Measurements from ENCODE around the gene KCNH3.
"Not testable (repeated sequence)": the region's sequence is repeated elsewhere in the genome, so short reads cannot be mapped to it uniquely, and the experiment has no call there.

Gene KCNH3

DNA sequence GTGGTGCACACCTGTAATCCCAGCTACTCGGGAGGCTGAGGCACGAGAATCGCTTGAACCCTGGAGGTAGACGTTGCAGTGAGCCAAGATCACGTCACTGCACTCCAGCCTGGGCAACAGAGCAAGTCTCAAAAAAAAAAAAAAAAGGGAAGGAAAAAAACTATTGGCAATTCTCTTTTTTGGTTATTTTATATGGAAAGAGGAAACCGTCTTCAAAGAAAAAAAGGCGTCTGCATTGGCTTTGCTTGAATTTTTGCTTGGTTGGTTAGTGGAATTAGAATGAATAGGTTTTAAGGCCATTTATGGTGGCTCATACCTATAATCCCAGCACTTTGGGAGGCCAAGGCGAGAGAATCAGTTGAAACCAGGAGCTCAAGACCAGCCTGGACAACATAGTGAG is 29.1 kb upstream of the KCNH3 start:
- peaks cover 10% of the 10 kb centered on the region for H3K36me3 ChIP-seq (ENCODE audit: insufficient read depth, low read length)
- H3K9ac ChIP-seq (ENCODE audit: low read depth, low read length); H3K9me3 ChIP-seq (ENCODE audit: insufficient read depth, low read depth, low read length); H3K4me1 ChIP-seq (ENCODE audit: insufficient read depth, low read length); H3K27me3 ChIP-seq (ENCODE audit: insufficient read depth, low read length); H3K4me3 ChIP-seq (ENCODE audit: low read length); H3K27ac ChIP-seq (ENCODE audit: low read depth, low read length): not testable (repeated sequence)
- 95% methylated on average over 8 of the region's 8 CpGs for WGBS

DNA sequence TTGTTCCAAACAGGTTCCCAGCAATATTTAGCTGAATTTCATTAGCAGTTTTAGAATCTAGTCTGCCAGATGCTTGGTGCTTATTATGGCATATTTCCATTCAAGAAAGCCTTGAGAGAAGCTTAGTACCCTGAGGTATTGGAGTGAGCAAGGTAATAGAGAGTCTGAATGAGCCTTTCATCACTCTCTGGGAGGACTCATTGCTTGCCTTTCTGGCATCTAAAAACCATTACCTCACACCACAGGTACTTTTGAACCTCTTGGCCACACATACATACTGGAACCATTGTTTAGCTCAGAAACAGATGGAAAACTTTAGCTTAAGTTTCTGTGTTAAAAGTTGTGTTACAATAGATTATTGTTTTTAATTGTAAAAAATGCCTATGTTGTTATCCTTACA is 27.4 kb upstream of the KCNH3 start:
- Histone ChIP-seq H3K9me3 (ENCODE audit: insufficient read depth, low read depth, low read length) (no peaks in the 10 kb centered on the region), H3K4me3 (ENCODE audit: low read length) (no peak overlapping the region), H3K9ac (ENCODE audit: low read depth, low read length) (no peak overlapping the region), H3K27ac (ENCODE audit: low read depth, low read length) (no peak overlapping the region), H3K36me3 (ENCODE audit: insufficient read depth, low read length) (peaks cover 8% of the 10 kb centered on the region), H3K4me1 (ENCODE audit: insufficient read depth, low read length) (no peaks in the 10 kb centered on the region), H3K27me3 (ENCODE audit: insufficient read depth, low read length) (no peaks in the 10 kb centered on the region)

DNA sequence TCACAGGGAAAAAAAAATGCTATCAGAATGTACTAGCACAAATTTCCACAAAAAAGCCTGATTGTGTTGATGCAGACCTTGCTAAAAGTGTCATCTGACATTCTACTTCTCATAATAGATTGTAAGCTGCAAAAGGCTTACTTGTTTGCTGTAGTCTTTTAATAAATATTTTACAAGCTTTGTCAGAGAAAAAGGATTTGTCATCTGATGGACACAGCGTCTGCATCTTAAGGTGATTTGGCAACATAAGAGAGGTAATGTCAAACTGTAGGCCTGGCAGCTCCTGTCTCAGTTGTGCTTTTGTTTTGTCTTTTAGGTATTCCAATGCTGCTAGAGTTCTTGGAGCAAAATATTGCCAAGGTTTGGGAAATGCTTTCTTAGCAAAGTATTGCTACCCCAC is 26.3 kb upstream of the KCNH3 start:
- WGBS = 90% methylated on average over 1 of the region's 1 CpG
- Histone ChIP-seq H3K27me3 (ENCODE audit: insufficient read depth, low read length) (no peaks in the 10 kb centered on the region), H3K4me1 (ENCODE audit: insufficient read depth, low read length) (no peaks in the 10 kb centered on the region), H3K4me3 (ENCODE audit: low read length) (no peak overlapping the region), H3K36me3 (ENCODE audit: insufficient read depth, low read length) (peaks cover 9% of the 10 kb centered on the region), H3K9me3 (ENCODE audit: insufficient read depth, low read depth, low read length) (no peaks in the 10 kb centered on the region), H3K27ac (ENCODE audit: low read depth, low read length) (no peak overlapping the region), H3K9ac (ENCODE audit: low read depth, low read length) (no peak overlapping the region)

DNA sequence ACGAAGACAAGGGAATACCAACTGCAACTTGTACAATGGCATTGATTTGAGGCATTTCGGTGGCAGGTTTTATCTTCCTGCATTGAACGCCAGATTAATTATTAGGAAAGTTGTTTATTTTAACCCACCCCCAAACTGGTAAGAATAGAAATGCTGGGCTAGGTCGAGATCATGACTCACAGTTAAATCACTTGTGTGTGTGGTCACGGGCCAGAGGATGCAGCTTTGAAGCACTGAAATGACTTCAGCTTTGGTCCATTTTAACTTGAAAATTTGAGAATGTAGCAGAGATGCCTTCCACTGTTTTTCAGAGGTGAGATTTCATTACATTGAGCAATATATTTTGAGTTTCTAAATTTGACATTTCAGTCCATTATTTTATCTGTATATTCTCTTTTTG is 23.6 kb upstream of the KCNH3 start:
- WGBS = 88% methylated on average over 5 of the region's 5 CpGs
- H3K4me3 ChIP-seq (ENCODE audit: low read length) = no peak overlapping the region

DNA sequence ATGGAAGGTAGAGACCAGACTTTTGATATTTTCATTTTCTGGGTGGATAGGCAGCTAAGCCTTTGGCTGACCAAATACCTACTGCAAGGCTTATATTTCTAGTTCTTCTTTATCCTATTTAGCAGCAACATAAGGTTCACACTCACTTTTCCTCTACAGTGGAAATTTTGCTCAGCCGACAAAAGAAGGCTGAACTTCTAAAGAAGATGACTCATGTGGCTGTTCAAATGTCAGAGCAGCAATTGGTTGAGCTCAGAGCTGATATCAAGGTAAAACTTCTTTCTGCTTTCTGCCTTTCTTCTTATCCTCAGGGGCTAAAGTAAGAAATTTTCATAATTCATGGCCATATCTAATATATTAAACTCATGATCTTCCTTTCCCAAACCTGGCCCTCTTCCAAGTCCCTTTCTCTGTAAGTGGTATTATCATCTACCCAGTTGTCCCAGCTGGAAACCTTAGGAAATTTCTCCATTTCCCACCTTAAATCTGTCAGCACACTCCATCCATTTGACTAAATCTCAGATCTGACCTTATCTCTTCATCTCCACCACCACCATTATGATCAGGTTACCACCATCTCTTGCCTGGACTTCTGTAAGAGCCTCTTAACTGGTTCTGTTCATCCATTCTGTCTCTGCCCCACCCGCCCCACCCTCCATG is 19.8 kb upstream of the KCNH3 start:
- Histone ChIP-seq H3K9ac (ENCODE audit: low read depth, low read length) (no peak overlapping the region), H3K9me3 (ENCODE audit: insufficient read depth, low read depth, low read length) (no peaks in the 10 kb centered on the region), H3K4me1 (ENCODE audit: insufficient read depth, low read length) (no peaks in the 10 kb centered on the region), H3K27ac (ENCODE audit: low read depth, low read length) (no peak overlapping the region), H3K27me3 (ENCODE audit: insufficient read depth, low read length) (no peaks in the 10 kb centered on the region), H3K36me3 (ENCODE audit: insufficient read depth, low read length) (peaks cover 36% of the 10 kb centered on the region), H3K4me3 (ENCODE audit: low read length) (no peak overlapping the region)
- 80% methylated on average over 2 of the region's 2 CpGs for WGBS

More for the DNA sequence above, 23.6 kb upstream of the KCNH3 start:
- no peaks in the 10 kb centered on the region for H3K9me3 ChIP-seq (ENCODE audit: insufficient read depth, low read depth, low read length)
- H3K36me3 ChIP-seq (ENCODE audit: insufficient read depth, low read length) = peaks cover 10% of the 10 kb centered on the region
- no peaks in the 10 kb centered on the region for H3K4me1 ChIP-seq (ENCODE audit: insufficient read depth, low read length)
- no peak overlapping the region for H3K27ac ChIP-seq (ENCODE audit: low read depth, low read length)
- H3K9ac ChIP-seq (ENCODE audit: low read depth, low read length) = no peak overlapping the region
- H3K27me3 ChIP-seq (ENCODE audit: insufficient read depth, low read length) = no peaks in the 10 kb centered on the region

DNA sequence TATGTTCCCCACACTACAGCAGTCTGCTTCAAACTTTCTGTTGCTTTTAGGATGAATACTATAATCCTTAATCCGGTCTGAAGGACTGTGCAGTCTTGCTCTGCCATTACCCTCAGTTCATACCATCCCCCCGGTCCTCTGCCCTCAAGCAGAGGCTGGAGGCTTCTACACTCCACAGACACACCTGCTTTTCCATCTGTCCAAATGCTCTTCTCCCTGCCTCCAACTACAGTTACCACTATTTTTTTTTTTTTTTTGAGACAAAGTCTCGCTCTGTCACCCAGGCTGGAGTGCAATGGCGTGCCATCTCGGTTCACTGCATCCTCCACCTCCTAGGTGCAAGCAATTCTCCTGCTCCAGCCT is 19.3 kb upstream of the KCNH3 start:
- no peaks in the 10 kb centered on the region for H3K9me3 ChIP-seq (ENCODE audit: insufficient read depth, low read depth, low read length)
- no peak overlapping the region for H3K9ac ChIP-seq (ENCODE audit: low read depth, low read length)
- 93% methylated on average over 5 of the region's 5 CpGs for WGBS
- H3K36me3 ChIP-seq (ENCODE audit: insufficient read depth, low read length) = peaks cover 41% of the 10 kb centered on the region
- H3K27ac ChIP-seq (ENCODE audit: low read depth, low read length) = no peak overlapping the region
- H3K4me3 ChIP-seq (ENCODE audit: low read length) = no peak overlapping the region
- no peaks in the 10 kb centered on the region for H3K27me3 ChIP-seq (ENCODE audit: insufficient read depth, low read length)
- no peaks in the 10 kb centered on the region for H3K4me1 ChIP-seq (ENCODE audit: insufficient read depth, low read length)

DNA sequence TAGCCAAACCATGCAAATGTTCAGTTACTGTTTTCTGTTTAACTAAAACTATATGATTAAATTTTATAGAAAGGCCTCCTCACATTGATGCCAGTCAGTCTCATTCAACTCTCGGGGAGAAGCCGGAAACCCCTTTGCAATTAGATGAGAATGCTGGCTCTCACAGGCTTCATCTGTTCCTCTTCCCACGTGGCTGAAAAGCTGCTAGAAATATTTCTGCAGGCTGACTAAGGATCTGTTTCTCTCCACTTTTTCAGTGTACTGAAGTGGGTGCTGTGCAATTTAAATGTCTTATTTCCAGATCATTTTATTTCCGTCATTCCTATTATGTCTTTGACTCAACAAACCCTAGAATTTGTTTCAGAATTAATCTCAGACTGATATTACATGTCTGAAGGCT is 17.4 kb upstream of the KCNH3 start:
- Histone ChIP-seq H3K27ac (ENCODE audit: low read depth, low read length) (no peak overlapping the region), H3K4me1 (ENCODE audit: insufficient read depth, low read length) (no peaks in the 10 kb centered on the region), H3K9ac (ENCODE audit: low read depth, low read length) (no peak overlapping the region), H3K4me3 (ENCODE audit: low read length) (no peak overlapping the region), H3K36me3 (ENCODE audit: insufficient read depth, low read length) (peaks cover 54% of the 10 kb centered on the region), H3K27me3 (ENCODE audit: insufficient read depth, low read length) (no peaks in the 10 kb centered on the region), H3K9me3 (ENCODE audit: insufficient read depth, low read depth, low read length) (no peaks in the 10 kb centered on the region)
- WGBS = 92% methylated on average over 4 of the region's 4 CpGs

DNA sequence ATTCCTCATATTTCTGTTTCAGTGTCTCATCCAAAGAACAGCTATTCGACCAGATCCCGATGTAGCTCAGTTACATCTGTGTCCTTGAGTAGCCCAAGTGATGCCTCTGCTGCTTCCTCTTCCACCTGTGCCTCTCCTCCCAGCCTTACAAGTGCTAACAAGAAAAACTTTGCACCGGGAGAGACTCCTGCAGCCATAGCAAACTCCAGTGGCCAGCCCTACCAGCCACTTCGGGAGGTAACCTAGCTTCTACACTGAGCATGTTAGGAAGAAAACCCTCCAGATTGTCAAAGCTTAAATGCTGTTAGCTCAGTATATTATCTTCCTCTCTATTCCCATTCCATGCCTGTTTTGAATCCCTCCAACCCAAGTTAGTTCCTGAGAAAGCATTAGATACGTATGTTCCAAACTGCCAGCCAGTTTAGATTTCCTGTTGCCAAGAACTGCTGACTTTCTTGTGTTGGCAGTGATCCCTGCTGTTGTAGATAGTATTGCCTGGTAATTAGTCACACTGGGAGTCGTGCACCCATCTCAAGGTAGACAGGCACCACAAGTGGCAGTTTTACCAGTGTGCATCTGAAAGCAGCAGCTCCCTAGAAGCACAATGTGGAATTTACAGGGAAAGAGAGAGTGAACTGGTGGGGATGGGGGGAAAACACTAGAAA is 14.0 kb upstream of the KCNH3 start:
- Histone ChIP-seq H3K9ac (ENCODE audit: low read depth, low read length) (no peak overlapping the region), H3K4me1 (ENCODE audit: insufficient read depth, low read length) (no peaks in the 10 kb centered on the region), H3K9me3 (ENCODE audit: insufficient read depth, low read depth, low read length) (no peaks in the 10 kb centered on the region), H3K27ac (ENCODE audit: low read depth, low read length) (no peak overlapping the region), H3K36me3 (ENCODE audit: insufficient read depth, low read length) (peaks cover 53% of the 10 kb centered on the region), H3K4me3 (ENCODE audit: low read length) (no peak overlapping the region), H3K27me3 (ENCODE audit: insufficient read depth, low read length) (no peaks in the 10 kb centered on the region)
- 92% methylated on average over 6 of the region's 6 CpGs for WGBS

DNA sequence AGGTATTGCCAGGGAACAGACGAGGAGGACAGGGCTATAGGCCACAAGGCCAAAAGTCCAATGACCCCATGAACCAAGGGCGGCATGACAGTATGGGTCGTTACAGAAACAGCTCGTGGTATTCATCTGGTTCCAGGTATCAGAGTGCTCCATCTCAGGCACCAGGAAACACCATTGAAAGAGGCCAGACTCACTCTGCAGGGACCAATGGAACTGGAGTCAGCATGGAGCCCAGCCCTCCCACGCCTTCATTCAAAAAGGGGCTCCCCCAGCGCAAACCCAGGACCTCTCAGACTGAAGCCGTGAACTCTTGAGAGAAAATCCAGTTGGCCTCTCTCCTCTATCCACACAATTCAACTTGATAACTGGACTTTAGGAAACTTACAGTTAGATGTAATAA is 12.9 kb upstream of the KCNH3 start:
- H3K4me3 ChIP-seq (ENCODE audit: low read length) = no peak overlapping the region
- WGBS = 94% methylated on average over 7 of the region's 7 CpGs

DNA sequence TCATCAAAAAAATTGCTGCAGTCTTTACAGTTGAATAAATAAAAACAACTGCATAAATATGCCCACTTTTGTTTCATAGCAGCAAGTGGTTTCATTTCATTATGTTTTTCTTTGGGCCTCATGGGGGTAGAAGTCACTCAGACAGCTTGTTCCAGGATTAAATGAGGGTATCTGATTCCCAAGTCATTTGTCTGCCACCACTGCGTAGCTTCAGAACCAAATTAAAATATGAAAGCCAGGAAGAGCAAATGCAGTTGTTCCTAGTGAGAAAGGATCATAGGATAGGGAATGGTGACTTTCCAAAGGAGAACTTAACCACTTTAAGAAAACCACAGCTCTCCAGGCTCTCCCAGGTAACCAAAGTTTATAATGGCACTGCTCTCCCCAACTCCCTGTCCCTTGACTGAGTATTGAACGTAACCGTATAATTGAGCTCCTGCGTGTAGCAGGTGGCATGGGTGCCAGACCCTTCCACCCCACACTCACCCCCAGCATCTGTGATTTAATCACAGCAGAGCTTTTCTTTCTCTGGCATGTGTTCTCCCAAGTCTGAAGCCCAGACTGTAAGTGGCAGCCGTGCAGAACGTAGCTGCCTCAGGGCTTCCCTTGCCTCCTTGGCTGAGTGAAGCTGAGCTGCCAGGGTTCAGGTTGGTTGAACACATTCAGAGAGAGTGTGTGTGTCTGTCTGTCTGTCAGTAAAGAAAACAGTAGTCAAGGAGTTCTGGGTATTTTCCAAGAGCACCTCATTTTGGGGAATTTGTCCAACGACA is 11.3 kb upstream of the KCNH3 start:
- no peak overlapping the region for H3K27ac ChIP-seq (ENCODE audit: low read depth, low read length)
- WGBS = 87% methylated on average over 7 of the region's 7 CpGs
- H3K36me3 ChIP-seq (ENCODE audit: insufficient read depth, low read length) = peaks cover 37% of the 10 kb centered on the region

More for the DNA sequence above, 12.9 kb upstream of the KCNH3 start:
- H3K36me3 ChIP-seq (ENCODE audit: insufficient read depth, low read length) = peaks cover 51% of the 10 kb centered on the region
- no peak overlapping the region for H3K9ac ChIP-seq (ENCODE audit: low read depth, low read length)
- no peaks in the 10 kb centered on the region for H3K9me3 ChIP-seq (ENCODE audit: insufficient read depth, low read depth, low read length)
- no peaks in the 10 kb centered on the region for H3K4me1 ChIP-seq (ENCODE audit: insufficient read depth, low read length)
- H3K27me3 ChIP-seq (ENCODE audit: insufficient read depth, low read length) = no peaks in the 10 kb centered on the region
- no peak overlapping the region for H3K27ac ChIP-seq (ENCODE audit: low read depth, low read length)

DNA sequence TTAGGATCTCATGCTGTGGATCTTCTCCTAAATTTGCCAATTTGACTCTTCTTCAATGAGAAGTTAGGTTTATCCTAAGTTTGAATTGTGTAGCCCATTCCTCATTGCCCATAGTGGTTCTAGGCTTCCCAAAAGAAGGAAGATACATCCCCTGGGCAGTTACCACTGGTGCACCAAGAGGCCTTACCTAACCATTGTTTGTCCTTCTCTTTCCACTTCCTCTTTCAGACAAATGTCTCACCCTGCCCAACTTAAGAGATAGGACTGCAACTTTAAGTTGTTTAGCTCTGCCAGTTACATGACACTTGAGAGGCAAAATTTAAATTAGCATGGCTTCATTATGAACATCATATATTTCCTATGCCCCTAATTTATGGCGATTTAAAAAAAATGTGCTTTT is 9.4 kb upstream of the KCNH3 start:
- no peak overlapping the region for H3K9ac ChIP-seq (ENCODE audit: low read depth, low read length)
- peaks cover 23% of the 10 kb centered on the region for H3K36me3 ChIP-seq (ENCODE audit: insufficient read depth, low read length)
- no peak overlapping the region for H3K27ac ChIP-seq (ENCODE audit: low read depth, low read length)
- H3K27me3 ChIP-seq (ENCODE audit: insufficient read depth, low read length) = 0 out of 2 replicates have a peak, but pooled peaks cover under 1% of the 10 kb centered on the region
- no peak overlapping the region for H3K4me3 ChIP-seq (ENCODE audit: low read length)
- H3K9me3 ChIP-seq (ENCODE audit: insufficient read depth, low read depth, low read length) = no peaks in the 10 kb centered on the region
- WGBS = 100% methylated on average over 1 of the region's 1 CpG
- H3K4me1 ChIP-seq (ENCODE audit: insufficient read depth, low read length) = no peaks in the 10 kb centered on the region

More for the DNA sequence above, 11.3 kb upstream of the KCNH3 start:
- H3K4me1 ChIP-seq (ENCODE audit: insufficient read depth, low read length) = no peaks in the 10 kb centered on the region
- H3K9me3 ChIP-seq (ENCODE audit: insufficient read depth, low read depth, low read length) = no peaks in the 10 kb centered on the region
- H3K27me3 ChIP-seq (ENCODE audit: insufficient read depth, low read length) = no peaks in the 10 kb centered on the region
- no peak overlapping the region for H3K4me3 ChIP-seq (ENCODE audit: low read length)
- no peak overlapping the region for H3K9ac ChIP-seq (ENCODE audit: low read depth, low read length)

Measured in HUES64 (cell line).